A549 (cell line): ENCODE measurements around the gene ARIH1. TPM values are rescaled to one million over a fixed set of nuclear protein-coding genes. Genes with fewer than 3 reads are reported as not detected.
A peak's percentile ranks its signal among the peaks of the same experiment; 100 is the strongest.

Experiments
- ATAC-seq, 2 experiments: fragments of 200-7000 bp in 1 of 2; fragments of >200 bp in 1 of 2; cut with Nextera tagmentation in 1 of 2; cut with Tn5 transposase in 1 of 2; 3 replicates each; pipeline versions ENCODE4 v1.8.0 to v1.9.1; 2018 to 2020; ENCODE audit warnings: mild to moderate bottlenecking in 1 of 2, moderate library complexity in 1 of 2
- CTCF ChIA-PET: fragments of 300-600 bp; sonication (Branson Sonifier 250); formaldehyde crosslinking; extraction: SDS; loops from one replicate; lab custom pipeline; 2021; ENCODE audit warnings: antibody characterized with exemption, inconsistent platforms; lab: Yijun Ruan, JAX
- POLR2A ChIA-PET: fragments of 350-600 bp; formaldehyde crosslinking; extraction: SDS; loops from one replicate; lab custom pipeline; 2021; ENCODE audit warnings: antibody characterized with exemption, inconsistent platforms; lab: Yijun Ruan, JAX
- DNase-seq, 2 experiments: peaks; one replicate each; pipeline versions ENCODE4 v3.0.0 to v3.0.0-alpha.2; 2011 to 2016; ENCODE audit warnings: low read depth in 1 of 2, low spot score in 1 of 2
- FAIRE-seq: peaks from 2 replicates; lab custom pipeline; 2011; peaks lifted over from hg19 to GRCh38; lab: Jason Lieb, UNC
- H3K27ac ChIP-seq, 2 experiments: fragments of >200 bp; sonication (Bioruptor Twin); formaldehyde crosslinking; 3 replicates each; pipeline ENCODE4 v1.5.1; 2016 to 2017
- H3K4me1 ChIP-seq: fragments of >200 bp; sonication (Bioruptor Twin); formaldehyde crosslinking; 3 replicates; pipeline ENCODE4 v1.6.1; 2016
- H3K4me2 ChIP-seq: fragments of >200 bp; sonication (Bioruptor Twin); formaldehyde crosslinking; 3 replicates; pipeline ENCODE4 v1.6.1; 2016
- H3K4me3 ChIP-seq: fragments of >200 bp; sonication (Bioruptor Twin); formaldehyde crosslinking; 3 replicates; pipeline ENCODE4 v1.5.1; 2016
- H3K9me3 ChIP-seq: fragments of >200 bp; sonication (Bioruptor Twin); formaldehyde crosslinking; 3 replicates; pipeline ENCODE4 v1.6.1; 2016
- ATOH8 ChIP-seq: fragments of 250-450 bp; sonication (Bioruptor Pico); IDR thresholded peaks from 2 replicates; pipeline ENCODE4 v1.5.0; 2020; ENCODE audit warnings: low read depth, mild to moderate bottlenecking, moderate library complexity
- BCL3 ChIP-seq: fragments of >200 bp; sonication (Bioruptor Twin); formaldehyde crosslinking; IDR thresholded peaks from 3 replicates; pipeline ENCODE4 v1.6.1; 2016
- CBX2 ChIP-seq: fragments of 200-600 bp; sonication (generic); IDR thresholded peaks from 2 replicates; pipeline ENCODE4 v1.6.1; 2016; ENCODE audit warnings: low read depth, mild to moderate bottlenecking, borderline replicate concordance
- CBX8 ChIP-seq: fragments of 200-600 bp; sonication (generic); IDR thresholded peaks from 2 replicates; pipeline ENCODE4 v1.6.1; 2016
- EHMT2 ChIP-seq: fragments of 200-600 bp; sonication (generic); IDR thresholded peaks from 2 replicates; pipeline ENCODE4 v1.6.1; 2016; ENCODE audit warnings: antibody characterized with exemption, low read depth, mild to moderate bottlenecking, moderate library complexity
- ESRRA ChIP-seq: fragments of 150-350 bp; IDR thresholded peaks from 2 replicates; pipeline ENCODE4 v1.6.1; 2014; ENCODE audit warnings: mild to moderate bottlenecking, low read length, borderline replicate concordance
- FOXS1 ChIP-seq: fragments of 250-450 bp; sonication (Bioruptor Pico); IDR thresholded peaks from 2 replicates; pipeline ENCODE4 v1.5.0; 2020; ENCODE audit warnings: mild to moderate bottlenecking, moderate library complexity
- GATA3 ChIP-seq: IDR thresholded peaks from 2 replicates; pipeline ENCODE4 v1.6.1; 2012; ENCODE audit warnings: borderline replicate concordance
- HES2 ChIP-seq: fragments of >200 bp; sonication (Bioruptor Twin); formaldehyde crosslinking; IDR thresholded peaks from 2 replicates; pipeline ENCODE4 v1.6.1; 2016
- HMGXB4 ChIP-seq: fragments of 250-450 bp; sonication (Bioruptor Pico); IDR thresholded peaks from 2 replicates; pipeline ENCODE4 v1.5.0; 2021; ENCODE audit warnings: mild to moderate bottlenecking, moderate library complexity, borderline replicate concordance
- HOXA7 ChIP-seq: fragments of 250-450 bp; sonication (Bioruptor Pico); IDR thresholded peaks from 2 replicates; pipeline ENCODE4 v1.5.0; 2020; ENCODE audit warnings: mild to moderate bottlenecking, moderate library complexity
- KDM1A ChIP-seq: fragments of 200-600 bp; sonication (generic); IDR thresholded peaks from 2 replicates; pipeline ENCODE4 v1.6.1; 2016; ENCODE audit warnings: low read depth, mild to moderate bottlenecking
- KDM5A ChIP-seq: fragments of 200-600 bp; sonication (generic); IDR thresholded peaks from 2 replicates; pipeline ENCODE4 v1.6.1; 2016; ENCODE audit warnings: antibody characterized with exemption, mild to moderate bottlenecking
- MAX ChIP-seq: IDR thresholded peaks from 2 replicates; pipeline ENCODE4 v1.6.1; 2012
- MAZ ChIP-seq: fragments of 150-350 bp; IDR thresholded peaks from 2 replicates; pipeline ENCODE4 v1.6.1; 2014; ENCODE audit warnings: antibody characterized with exemption, low read depth, low read length, borderline replicate concordance
- NR3C1 ChIP-seq: fragments of >200 bp; sonication (Bioruptor Twin); formaldehyde crosslinking; IDR thresholded peaks from 3 replicates; pipeline ENCODE4 v1.6.1; 2017
- RARB ChIP-seq: fragments of 250-450 bp; sonication (Bioruptor Pico); IDR thresholded peaks from 2 replicates; pipeline ENCODE4 v1.8.0; 2021; ENCODE audit warnings: mild to moderate bottlenecking, moderate library complexity
- RCOR1 ChIP-seq: fragments of 150-350 bp; IDR thresholded peaks from 2 replicates; pipeline ENCODE4 v1.6.1; 2014; ENCODE audit warnings: antibody characterized with exemption, low read length, low read depth
- RFX5 ChIP-seq: fragments of 450-650 bp; IDR thresholded peaks from 2 replicates; pipeline ENCODE4 v1.7.1; 2014; ENCODE audit warnings: antibody characterized with exemption, mild to moderate bottlenecking, moderate library complexity
- RNF2 ChIP-seq: fragments of 200-600 bp; sonication (generic); IDR thresholded peaks from 2 replicates; pipeline ENCODE4 v1.6.1; 2016; ENCODE audit warnings: low read depth, mild to moderate bottlenecking, antibody characterized with exemption, moderate library complexity, borderline replicate concordance
- TFCP2L1 ChIP-seq: fragments of 250-450 bp; sonication (Bioruptor Pico); IDR thresholded peaks from 2 replicates; pipeline ENCODE4 v1.5.0; 2021; ENCODE audit warnings: mild to moderate bottlenecking
- ZFP36 ChIP-seq: fragments of 450-650 bp; IDR thresholded peaks from 2 replicates; pipeline ENCODE4 v1.6.1; 2014; ENCODE audit warnings: borderline replicate concordance; ENCODE audit not compliant: partially characterized antibody
- ZSCAN20 ChIP-seq: fragments of 250-450 bp; sonication (Bioruptor Pico); IDR thresholded peaks from 2 replicates; pipeline ENCODE4 v1.8.0; 2022; ENCODE audit warnings: mild to moderate bottlenecking, moderate library complexity
- WGBS: methylation state at CpG from one replicate; pipeline ENCODE4 v1.1.6; 2017; ENCODE audit errors: missing lambda C conversion rate; 5-methylcytosine and 5-hydroxymethylcytosine counted together
- polyA plus RNA-seq, 4 experiments: library from polyadenylated mRNA; depleted of rRNA in 3 of 4; stranded (reverse); fragments of >200 nt; fragmentation: RNase III in 1 of 4; extraction: RNeasy Plus Mini Kit Qiagen cat#74134 plus additional on column Dnase treatment in 1 of 4; gene quantifications; 2 replicates in 3 of 4; 3 replicates in 1 of 4; pipeline ENCODE4 v1.2.3, GENCODE V29; 2011 to 2017
- TF ChIP-seq, protein P1 (sequence below): IDR thresholded peaks from 2 replicates; pipeline ENCODE4 v1.6.1; 2012
- TF ChIP-seq, protein P2 (sequence below): fragments of 200-600 bp; sonication (generic); IDR thresholded peaks from 2 replicates; pipeline ENCODE4 v1.6.1; 2016; ENCODE audit warnings: antibody characterized with exemption, mild to moderate bottlenecking, moderate library complexity

The ARIH1 gene
- polyA plus RNA-seq, 2 of the 4 experiments (the other 2 are of a cell fraction), result 92.6 to 127 TPM

- POLR2A ChIA-PET, result no interaction called here
Observed at GRCh38 chr15:72590427-72590826, 116.3 kb downstream of the ARIH1 start.

GRCh38 chr15:72591361-72591760 is 117.2 kb downstream of the ARIH1 start:
- 69% methylated on average over 1 of the region's 1 CpG for WGBS
- no peak overlapping the region for H3K4me2 ChIP-seq
- TF ChIP-seq TFCP2L1 (CRISPR knock-in tag) (no peak), CBX8 (no peak), BCL3 (no peak), RCOR1 (no peak), GATA3 (no peak), HES2 (no peak), ESRRA (no peak), MAX (no peak), HOXA7 (CRISPR knock-in tag) (no peak), FOXS1 (no peak), KDM1A (no peak), CBX2 (no peak), ZSCAN20 (no peak), RARB (CRISPR knock-in tag) (no peak), RFX5 (no peak)

More at GRCh38 chr15:72590427-72590826, 116.3 kb downstream of the ARIH1 start:
- no peaks in the 10 kb centered on the region for H3K4me1 ChIP-seq
- H3K4me3 ChIP-seq, result no peak overlapping the region
- FAIRE-seq, result no peak
- peak in 1 of 2 experiments; percentile 36; a peak in 1 of 6 replicates for ATAC-seq
- 97% methylated on average over 1 of the region's 1 CpG for WGBS
- H3K9me3 ChIP-seq, result no peaks in the 10 kb centered on the region
- no peak overlapping the region for H3K27ac ChIP-seq
- no peak overlapping the region for H3K4me2 ChIP-seq
- CTCF ChIA-PET, result interaction anchor here (1.1 to 4.5 kb wide), 3 partner anchors 9 to 80 kb away, joined by 3 to 48 read pairs (median 5); no protein-coding TSS in a partner anchor
- DNase-seq, result no peak
- TF ChIP-seq ZSCAN20 (no peak), FOXS1 (no peak), NR3C1 (no peak), ZFP36 (no peak), KDM5A (no peak), TFCP2L1 (CRISPR knock-in tag) (no peak), ESRRA (no peak), RFX5 (no peak), HMGXB4 (CRISPR knock-in tag) (no peak), EHMT2 (no peak), RNF2 (no peak), MAZ (no peak), CBX2 (no peak), ATOH8 (no peak), HOXA7 (CRISPR knock-in tag) (no peak)
- TF ChIP-seq, protein P1, sequence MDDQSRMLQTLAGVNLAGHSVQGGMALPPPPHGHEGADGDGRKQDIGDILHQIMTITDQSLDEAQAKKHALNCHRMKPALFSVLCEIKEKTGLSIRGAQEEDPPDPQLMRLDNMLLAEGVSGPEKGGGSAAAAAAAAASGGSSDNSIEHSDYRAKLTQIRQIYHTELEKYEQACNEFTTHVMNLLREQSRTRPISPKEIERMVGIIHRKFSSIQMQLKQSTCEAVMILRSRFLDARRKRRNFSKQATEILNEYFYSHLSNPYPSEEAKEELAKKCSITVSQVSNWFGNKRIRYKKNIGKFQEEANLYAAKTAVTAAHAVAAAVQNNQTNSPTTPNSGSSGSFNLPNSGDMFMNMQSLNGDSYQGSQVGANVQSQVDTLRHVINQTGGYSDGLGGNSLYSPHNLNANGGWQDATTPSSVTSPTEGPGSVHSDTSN, result no peak
- TF ChIP-seq, protein P2, sequence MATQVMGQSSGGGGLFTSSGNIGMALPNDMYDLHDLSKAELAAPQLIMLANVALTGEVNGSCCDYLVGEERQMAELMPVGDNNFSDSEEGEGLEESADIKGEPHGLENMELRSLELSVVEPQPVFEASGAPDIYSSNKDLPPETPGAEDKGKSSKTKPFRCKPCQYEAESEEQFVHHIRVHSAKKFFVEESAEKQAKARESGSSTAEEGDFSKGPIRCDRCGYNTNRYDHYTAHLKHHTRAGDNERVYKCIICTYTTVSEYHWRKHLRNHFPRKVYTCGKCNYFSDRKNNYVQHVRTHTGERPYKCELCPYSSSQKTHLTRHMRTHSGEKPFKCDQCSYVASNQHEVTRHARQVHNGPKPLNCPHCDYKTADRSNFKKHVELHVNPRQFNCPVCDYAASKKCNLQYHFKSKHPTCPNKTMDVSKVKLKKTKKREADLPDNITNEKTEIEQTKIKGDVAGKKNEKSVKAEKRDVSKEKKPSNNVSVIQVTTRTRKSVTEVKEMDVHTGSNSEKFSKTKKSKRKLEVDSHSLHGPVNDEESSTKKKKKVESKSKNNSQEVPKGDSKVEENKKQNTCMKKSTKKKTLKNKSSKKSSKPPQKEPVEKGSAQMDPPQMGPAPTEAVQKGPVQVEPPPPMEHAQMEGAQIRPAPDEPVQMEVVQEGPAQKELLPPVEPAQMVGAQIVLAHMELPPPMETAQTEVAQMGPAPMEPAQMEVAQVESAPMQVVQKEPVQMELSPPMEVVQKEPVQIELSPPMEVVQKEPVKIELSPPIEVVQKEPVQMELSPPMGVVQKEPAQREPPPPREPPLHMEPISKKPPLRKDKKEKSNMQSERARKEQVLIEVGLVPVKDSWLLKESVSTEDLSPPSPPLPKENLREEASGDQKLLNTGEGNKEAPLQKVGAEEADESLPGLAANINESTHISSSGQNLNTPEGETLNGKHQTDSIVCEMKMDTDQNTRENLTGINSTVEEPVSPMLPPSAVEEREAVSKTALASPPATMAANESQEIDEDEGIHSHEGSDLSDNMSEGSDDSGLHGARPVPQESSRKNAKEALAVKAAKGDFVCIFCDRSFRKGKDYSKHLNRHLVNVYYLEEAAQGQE, result no peak

More at GRCh38 chr15:72591361-72591760, 117.2 kb downstream of the ARIH1 start:
- H3K4me1 ChIP-seq, result no peaks in the 10 kb centered on the region
- POLR2A ChIA-PET, result interaction anchor here (1.0 kb wide), 1 partner anchor 10 kb away, joined by 3 read pairs; no protein-coding TSS in a partner anchor
- no peak for DNase-seq
- no peak for FAIRE-seq
- no peak overlapping the region for H3K4me3 ChIP-seq
- CTCF ChIA-PET, result interaction anchor here (1.4 to 4.5 kb wide), 2 partner anchors 8 to 79 kb away, joined by 5 to 48 read pairs; no protein-coding TSS in a partner anchor
- peak in 1 of 2 experiments; percentile 34; a peak in 2 of 6 replicates for ATAC-seq
- H3K27ac ChIP-seq, result no peak overlapping the region
- no peaks in the 10 kb centered on the region for H3K9me3 ChIP-seq
